ENCODE measurements around the gene SH3BP4. TPM values are rescaled to one million over a fixed set of nuclear protein-coding genes. Genes with fewer than 3 reads are reported as not detected.

Gene SH3BP4
- total and polyA plus RNA-seq, 2 of the 8 experiments (the other 6 are each of a cell fraction or from before 2014, with no cell fraction given), result 28.3 to 35.4 TPM

- TF ChIP-seq HDAC6 (IDR thresholded peaks at IDR 0.05; ENCODE audit: low read depth, low read length), result no peak
- TF ChIP-seq EGR1 (IDR thresholded peaks at IDR 0.05; ENCODE audit: borderline replicate concordance, low read depth, low read length), result no peak
- no peak for TF ChIP-seq FOSL1 (IDR thresholded peaks at IDR 0.05; ENCODE audit: insufficient read depth, low read depth, low read length)
Observed at GRCh38 chr2:235029054-235029453, 77.2 kb downstream of the SH3BP4 start (continued).
